NCI-H2227 (cell line): ENCODE results near the gene TKTL1.
A peak's percentile ranks its signal among the peaks of the same experiment; 100 is the strongest.

ENCODE experiments used
- DNase-seq: peaks from one replicate; lab custom pipeline; 2025; ENCODE audit not compliant: unreplicated experiment; lab: John Stamatoyannopoulos, UW

Gene TKTL1

GRCh38 chrX:154359362-154360154 is 64.0 kb downstream of the TKTL1 start:
- no peak for DNase-seq

- DNase-seq: no peak
These were observed 64.6 kb downstream of the TKTL1 start for GRCh38 chrX:154360155-154360713.

- DNase-seq: no peak
These were observed 66.6 kb downstream of the TKTL1 start for GRCh38 chrX:154362085-154362742.

- no peak for DNase-seq
These were observed 68.3 kb downstream of the TKTL1 start for GRCh38 chrX:154363706-154364439.

- no peak for DNase-seq
These were observed 69.5 kb downstream of the TKTL1 start for GRCh38 chrX:154365052-154365600.

- DNase-seq: no peak
These were observed 70.5 kb downstream of the TKTL1 start for GRCh38 chrX:154365997-154366665.

GRCh38 chrX:154366666-154367055 is 71.1 kb downstream of the TKTL1 start:
- no peak for DNase-seq

- DNase-seq: no peak
These were observed 72.1 kb downstream of the TKTL1 start for GRCh38 chrX:154367474-154368308.

GRCh38 chrX:154368630-154369448 is 73.2 kb downstream of the TKTL1 start:
- DNase-seq: peak; percentile 54

GRCh38 chrX:154369449-154370299 is 74.1 kb downstream of the TKTL1 start:
- peak; percentile 79 for DNase-seq

GRCh38 chrX:154370300-154371016 is 74.9 kb downstream of the TKTL1 start:
- DNase-seq: peak; percentile 56

- DNase-seq: peak; percentile 95
These were observed 75.6 kb downstream of the TKTL1 start for GRCh38 chrX:154371017-154371788.

GRCh38 chrX:154371789-154372300 is 76.2 kb downstream of the TKTL1 start:
- peak; percentile 37 for DNase-seq

- no peak for DNase-seq
These were observed 77.0 kb downstream of the TKTL1 start for GRCh38 chrX:154372612-154373022.

GRCh38 chrX:154373340-154374306 is 78.0 kb downstream of the TKTL1 start:
- DNase-seq: peak; percentile 72
